Uterus (tissue), 2 donors: ENCODE data around the gene AGBL1.

Experiments
- CTCF ChIP-seq, 4 experiments: fragments of 200-600 bp in 2 of 4; fragments of 450-650 bp in 2 of 4; sonication (generic) in 2 of 4; IDR thresholded peaks; one replicate each; pipeline ENCODE4 v1.5.1; 2016 to 2019; ENCODE audit warnings: antibody characterized with exemption in 4 of 4, mild to moderate bottlenecking in 2 of 4, moderate library complexity in 1 of 4
- POLR2A ChIP-seq, 2 donors: fragments of 450-650 bp; IDR thresholded peaks; one replicate each; pipeline ENCODE4 v1.6.1; 2016; ENCODE audit warnings: antibody characterized with exemption in 2 of 2, mild to moderate bottlenecking in 1 of 2, moderate library complexity in 1 of 2

- TF ChIP-seq CTCF (IDR thresholded peaks at IDR 0.05) (no peak), POLR2A (IDR thresholded peaks at IDR 0.05) (no peak)
Observed at GRCh38 chr15:86623236-86623635, 543.6 kb downstream of the AGBL1 start.
